Measurements from ENCODE around the gene LOXHD1. TPM values are rescaled to one million over a fixed set of nuclear protein-coding genes. Genes with fewer than 3 reads are reported as not detected.
A peak's percentile ranks its signal among the peaks of the same experiment; 100 is the strongest.

LOXHD1 gene
- total and polyA plus RNA-seq, 2 of the 4 experiments (the other 2 are of a cell fraction): not detected

- ATAC-seq (ENCODE audit: low read depth) (no peak), DNase-seq (no peak)
- Histone ChIP-seq H3K9me1 (ENCODE audit: insufficient read depth, low read length) (no peaks in the 10 kb centered on the region), H3K4me3 (ENCODE audit: insufficient read depth, low read depth, low read length) (no peak overlapping the region), H4K91ac (ENCODE audit: insufficient read depth, low read depth, low read length) (no peak overlapping the region), H3K14ac (replicated peaks; ENCODE audit: low read depth, low read length) (no peak overlapping the region), H3K27me3 (ENCODE audit: control insufficient read depth, insufficient read depth, low read length) (no peaks in the 10 kb centered on the region), H3K4me2 (ENCODE audit: low read depth, low read length) (no peak overlapping the region), H3K36me3 (ENCODE audit: control insufficient read depth, insufficient read depth, low read length) (no peaks in the 10 kb centered on the region), H3K9me3 (ENCODE audit: control insufficient read depth, insufficient read depth, low read length) (no peaks in the 10 kb centered on the region), H3K79me1 (ENCODE audit: low read depth in 1 of 2, low read length in 2 of 2) (no peaks in the 10 kb centered on the region), H3K9ac (ENCODE audit: low read depth, low read length) (no peak overlapping the region), H2BK120ac (ENCODE audit: low read depth, low read length) (no peak overlapping the region), H4K5ac (ENCODE audit: low read depth, low read length) (no peak overlapping the region), H2BK15ac (ENCODE audit: low read depth, low read length) (no peak overlapping the region), H4K20me1 (ENCODE audit: insufficient read depth, low read length) (no peaks in the 10 kb centered on the region), H3K23ac (ENCODE audit: low read depth, low read length) (no peak overlapping the region), H3K4ac (ENCODE audit: low read depth, low read length) (no peak overlapping the region), H2AK9ac (replicated peaks; ENCODE audit: low read depth, low read length, poor library complexity) (no peak overlapping the region), H4K8ac (ENCODE audit: low read depth in 2 of 2, low read length in 2 of 2) (no peak overlapping the region), H3K27ac (ENCODE audit: insufficient read depth, low read length) (no peak overlapping the region), H2AK5ac (ENCODE audit: low read depth, low read length) (no peak overlapping the region), H3K56ac (ENCODE audit: extremely low read depth, insufficient read depth, low read length) (no peak overlapping the region), H3K4me1 (ENCODE audit: control insufficient read depth, insufficient read depth, low read length) (no peaks in the 10 kb centered on the region), H2AFZ (replicated peaks; ENCODE audit: low read length, poor library complexity) (no peak overlapping the region), H3K18ac (ENCODE audit: low read depth, low read length) (no peak overlapping the region), H2BK20ac (ENCODE audit: low read depth, low read length) (no peak overlapping the region), H2BK5ac (ENCODE audit: low read depth, low read length, poor library complexity, severe bottlenecking) (no peak overlapping the region)
- dilution Hi-C loops (cut with HindIII; ENCODE audit: low sequenced_read_pairs, unreplicated experiment): no loop called here
- in situ Hi-C loops (cut with MboI; ENCODE audit: low sequenced_read_pairs): no loop called here
- WGBS, 2 experiments (ENCODE audit: extremely low coverage in 2 of 2, insufficient read length in 1 of 2): 90% methylated on average over 3 of the region's 14 CpGs; no CpG with 5 or more reads in 1 of the 2 experiments
- CTCF ChIA-PET: no interaction called here
- intact Hi-C loops (cut with micrococcal nuclease): no loop called here
- TF ChIP-seq SMC3 (IDR thresholded peaks at IDR 0.05; ENCODE audit: low read depth, low read length): no peak
- no peak for TF ChIP-seq MAFK (IDR thresholded peaks at IDR 0.05; ENCODE audit: low read depth, low read length)
- TF ChIP-seq CTCF (conservative IDR thresholded peaks at IDR 0.05; ENCODE audit: low read depth, low read length): 0 out of 2 replicates have a peak, but pooled peaks have one; percentile 3
- no peak for TF ChIP-seq NFE2L2 (IDR thresholded peaks at IDR 0.05; ENCODE audit: low read depth, low read length)
- TF ChIP-seq BHLHE40 (IDR thresholded peaks at IDR 0.05; ENCODE audit: low read depth, low read length): no peak
- TF ChIP-seq ELK1 (IDR thresholded peaks at IDR 0.05; ENCODE audit: borderline replicate concordance, low read depth, low read length): no peak
- TF ChIP-seq CHD1 (IDR thresholded peaks at IDR 0.05; ENCODE audit: low read depth, low read length): no peak
- POLR2A ChIA-PET (ENCODE audit: unreplicated experiment): no interaction called here
- no TSS peak for BruUV-seq (replicated peaks)
These were observed 149.9 kb downstream of the LOXHD1 start for GRCh38 chr18:46506974-46507586.
